Measurements from ENCODE around the gene RAB15. TPM values are rescaled to one million over a fixed set of nuclear protein-coding genes. Genes with fewer than 3 reads are reported as not detected.

Gene RAB15
- total RNA-seq, 3 donors from 2014 or later = 1.3 to 24.0 (median 17.7) TPM

DNA sequence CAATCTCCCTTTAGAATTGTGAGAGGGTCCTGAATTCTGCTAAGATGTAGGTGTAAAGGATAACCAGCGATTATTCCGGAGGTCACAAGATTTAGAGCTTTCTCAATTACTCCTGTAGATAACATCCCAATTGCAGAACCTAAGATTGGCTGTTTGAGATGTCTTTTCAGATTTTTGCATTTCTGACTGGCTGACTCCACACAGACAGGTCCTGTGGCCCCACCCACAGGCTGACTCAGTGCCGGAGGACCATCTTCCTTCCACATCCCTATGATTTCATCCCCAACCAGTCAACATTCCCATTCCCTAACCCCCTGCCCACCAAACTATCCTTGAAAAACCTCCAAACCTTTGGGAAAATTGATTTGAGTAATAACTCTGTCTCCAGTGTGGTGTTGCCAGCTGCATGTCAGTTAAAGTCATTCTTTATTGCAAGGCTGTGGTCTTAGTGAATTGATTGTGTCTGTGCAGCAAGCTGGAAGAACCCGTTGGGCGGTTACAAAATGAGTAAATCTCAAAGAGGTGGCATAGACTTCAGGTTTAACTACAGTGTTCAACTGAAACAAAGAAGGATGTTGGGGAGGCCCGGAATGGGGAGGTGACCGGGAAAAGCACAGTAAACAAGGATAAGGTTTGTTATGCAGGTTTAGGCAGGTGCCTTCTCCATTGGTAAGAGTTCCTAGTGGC lies 25.1 kb upstream of the RAB15 start:
- intact Hi-C loops (cut with DNase I; ENCODE audit: low total_unique reads) = no loop called here
- Histone ChIP-seq H3K27ac (peak overlapping the region; percentile 39 to 40), H3K9me3 (no peaks in the 10 kb centered on the region), H3K36me3 (no peaks in the 10 kb centered on the region), H3K4me3 (no peak overlapping the region), H3K4me1 (no peaks in the 10 kb centered on the region), H3K27me3 (no peaks in the 10 kb centered on the region)
- peak in 1 of 2 donors; percentile 37 for DNase-seq (ENCODE audit: low spot score in 2 of 2)
- TF ChIP-seq CTCF (IDR thresholded peaks at IDR 0.05) = no peak
- TF ChIP-seq POLR2A (IDR thresholded peaks at IDR 0.05) = no peak
- no peak for TF ChIP-seq POLR2AphosphoS5 (IDR thresholded peaks at IDR 0.05)

DNA sequence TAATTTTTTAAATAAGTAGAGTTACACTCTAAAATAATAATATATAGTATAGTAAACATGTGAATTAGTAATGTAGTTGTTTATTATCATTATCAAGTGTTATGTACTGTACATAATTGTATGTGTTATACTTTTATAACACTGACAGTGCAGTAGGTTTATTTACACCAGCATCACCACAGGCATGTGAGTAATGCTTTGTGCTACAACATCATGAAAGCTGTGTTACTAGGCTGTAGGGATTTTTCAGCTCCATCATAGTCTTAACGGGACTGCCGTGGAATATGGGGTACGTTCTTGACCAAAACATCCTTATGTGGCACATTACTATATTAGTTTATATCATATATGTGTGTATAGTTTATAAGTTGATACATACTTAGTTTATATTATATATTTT lies 23.2 kb upstream of the RAB15 start:
- no peak for DNase-seq (ENCODE audit: low spot score in 2 of 2)
- Histone ChIP-seq H3K36me3 (no peaks in the 10 kb centered on the region), H3K9me3 (no peaks in the 10 kb centered on the region), H3K4me1 (no peaks in the 10 kb centered on the region), H3K27me3 (no peaks in the 10 kb centered on the region), H3K4me3 (no peak overlapping the region), H3K27ac (no peak overlapping the region)
- no peak for TF ChIP-seq POLR2A (IDR thresholded peaks at IDR 0.05)
- TF ChIP-seq CTCF (IDR thresholded peaks at IDR 0.05) = no peak
- no peak for TF ChIP-seq POLR2AphosphoS5 (IDR thresholded peaks at IDR 0.05)
- intact Hi-C loops (cut with DNase I; ENCODE audit: low total_unique reads) = no loop called here

DNA sequence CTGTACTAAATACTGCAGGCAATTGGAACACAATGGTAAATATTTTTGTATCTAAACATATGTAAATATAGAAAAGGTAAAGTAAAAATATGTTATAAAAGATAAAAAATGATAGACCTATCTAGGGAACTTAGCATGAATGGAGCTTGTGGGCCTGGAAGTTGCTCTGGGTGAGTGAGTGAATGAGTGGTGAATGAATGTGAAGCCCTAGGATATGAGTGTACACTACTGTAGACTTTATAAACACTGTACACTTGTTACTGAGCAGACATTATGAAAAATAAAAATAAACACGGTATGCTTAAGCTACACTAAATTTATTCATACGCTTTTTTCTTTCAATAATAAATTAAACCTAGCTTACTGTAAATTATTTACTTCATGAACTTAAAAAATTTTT lies 22.4 kb upstream of the RAB15 start:
- H3K4me1 ChIP-seq = no peaks in the 10 kb centered on the region
- H3K27me3 ChIP-seq = no peaks in the 10 kb centered on the region
- H3K27ac ChIP-seq = no peak overlapping the region
- no peak for DNase-seq (ENCODE audit: low spot score in 2 of 2)
- no peak overlapping the region for H3K4me3 ChIP-seq
- intact Hi-C loops (cut with DNase I; ENCODE audit: low total_unique reads) = no loop called here
- TF ChIP-seq CTCF (IDR thresholded peaks at IDR 0.05) (no peak), POLR2AphosphoS5 (IDR thresholded peaks at IDR 0.05) (no peak), POLR2A (IDR thresholded peaks at IDR 0.05) (no peak)
- no peaks in the 10 kb centered on the region for H3K36me3 ChIP-seq
- no peaks in the 10 kb centered on the region for H3K9me3 ChIP-seq

DNA sequence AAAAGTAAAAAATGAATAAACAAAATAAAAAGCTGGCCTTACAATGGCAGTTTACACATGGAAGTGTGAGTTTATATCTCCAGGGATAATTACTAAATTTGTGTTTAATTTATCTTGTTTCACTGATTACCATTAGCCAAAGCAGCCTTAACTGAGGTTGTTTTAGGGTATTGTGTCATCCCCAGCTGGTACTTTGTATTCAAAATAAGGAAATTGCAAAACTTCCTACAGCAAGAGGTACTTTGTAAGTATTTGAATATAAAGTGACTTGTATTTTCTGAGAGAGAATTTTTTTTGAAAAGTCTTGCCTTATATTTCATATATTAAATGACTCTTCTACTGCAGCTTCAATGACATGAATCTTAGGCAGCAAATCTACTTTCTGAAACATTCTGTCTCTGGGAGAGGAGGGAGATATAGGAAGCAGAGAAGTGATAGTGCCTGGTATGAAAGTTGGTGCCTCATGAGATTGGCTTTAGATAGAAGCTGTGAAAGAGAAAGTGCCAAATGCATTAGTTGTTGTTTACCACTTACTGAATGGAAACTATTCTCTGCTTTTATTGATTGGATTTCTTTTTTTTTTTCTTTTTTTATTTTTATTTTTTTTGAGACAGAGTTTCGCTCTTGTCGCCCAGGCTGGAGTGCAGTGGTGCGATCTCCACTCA lies 21.3 kb upstream of the RAB15 start:
- Histone ChIP-seq H3K9me3 (no peaks in the 10 kb centered on the region), H3K27ac (no peak overlapping the region), H3K36me3 (no peaks in the 10 kb centered on the region), H3K27me3 (no peaks in the 10 kb centered on the region), H3K4me1 (no peaks in the 10 kb centered on the region), H3K4me3 (no peak overlapping the region)
- intact Hi-C loops (cut with DNase I; ENCODE audit: low total_unique reads) = no loop called here
- DNase-seq (ENCODE audit: low spot score in 2 of 2) = no peak
- TF ChIP-seq POLR2AphosphoS5 (IDR thresholded peaks at IDR 0.05) (no peak), CTCF (IDR thresholded peaks at IDR 0.05) (no peak), POLR2A (IDR thresholded peaks at IDR 0.05) (no peak)

GRCh38 chr14:64992328-64992885 lies 20.3 kb upstream of the RAB15 start:
- Histone ChIP-seq H3K36me3 (no peaks in the 10 kb centered on the region), H3K27me3 (no peaks in the 10 kb centered on the region), H3K4me3 (no peak overlapping the region), H3K4me1 (no peaks in the 10 kb centered on the region), H3K27ac (no peak overlapping the region), H3K9me3 (no peaks in the 10 kb centered on the region)
- intact Hi-C loops (cut with DNase I; ENCODE audit: low total_unique reads) = no loop called here
- no peak for DNase-seq (ENCODE audit: low spot score in 2 of 2)
- TF ChIP-seq POLR2A (IDR thresholded peaks at IDR 0.05) (no peak), POLR2AphosphoS5 (IDR thresholded peaks at IDR 0.05) (no peak), CTCF (IDR thresholded peaks at IDR 0.05) (no peak)

Data from breast epithelium (tissue), 4 donors.